Sigmoid colon (tissue), 7 donors: ENCODE data around the gene JMJD4. TPM values are rescaled to one million over a fixed set of nuclear protein-coding genes. Genes with fewer than 3 reads are reported as not detected.

Source experiments
- DNase-seq: peaks from one replicate; pipeline ENCODE4 v3.0.0-alpha.2; 2019
- H3K27ac ChIP-seq, 4 donors: fragments of 200-600 bp; sonication (generic); one replicate each; pipeline ENCODE4 v1.5.1; 2016 to 2019; ENCODE audit warnings: mild to moderate bottlenecking in 1 of 4
- H3K27me3 ChIP-seq, 3 donors: fragments of 200-600 bp; sonication (generic); one replicate each; pipeline ENCODE4 v1.5.1; 2019; ENCODE audit warnings: mild to moderate bottlenecking in 1 of 3
- H3K36me3 ChIP-seq, 4 donors: fragments of 200-600 bp; sonication (generic); one replicate each; pipeline ENCODE4 v1.5.1; 2016 to 2019
- H3K4me1 ChIP-seq, 4 donors: fragments of 200-600 bp; sonication (generic); one replicate each; pipeline ENCODE4 v1.5.1; 2017 to 2019
- H3K4me3 ChIP-seq, 4 donors: fragments of 200-600 bp; sonication (generic); one replicate each; pipeline ENCODE4 v1.5.1; 2017 to 2019; ENCODE audit warnings: mild to moderate bottlenecking in 2 of 4, moderate library complexity in 1 of 4
- H3K9me3 ChIP-seq, 4 donors: fragments of 200-600 bp in 3 of 4; sonication (generic) in 3 of 4; one replicate each; pipeline versions ENCODE4 v1.5.1 to v1.6.1; 2013 to 2019
- CTCF ChIP-seq, 4 experiments: fragments of 450-650 bp in 3 of 4; fragments of 200-600 bp in 1 of 4; IDR thresholded peaks; one replicate each; pipeline ENCODE4 v1.5.1; 2016 to 2019; ENCODE audit warnings: antibody characterized with exemption in 4 of 4, mild to moderate bottlenecking in 3 of 4, moderate library complexity in 2 of 4
- EP300 ChIP-seq, 4 donors: sonication (generic); formaldehyde crosslinking; IDR thresholded peaks; one replicate each; pipeline ENCODE4 v1.6.1; 2017; ENCODE audit warnings: antibody characterized with exemption in 4 of 4
- POLR2A ChIP-seq, 2 donors: fragments of 450-650 bp; IDR thresholded peaks; one replicate each; pipeline ENCODE4 v1.6.1; 2016; ENCODE audit warnings: antibody characterized with exemption in 2 of 2, mild to moderate bottlenecking in 2 of 2, moderate library complexity in 2 of 2
- POLR2AphosphoS5 ChIP-seq, 4 donors: sonication (generic); formaldehyde crosslinking; IDR thresholded peaks; one replicate each; pipeline ENCODE4 v1.6.1; 2017; ENCODE audit warnings: antibody characterized with exemption in 4 of 4
- WGBS, 2 donors: extraction: QIAGEN DNeasy Blood & Tissue Kit; methylation state at CpG; one replicate each; pipeline ENCODE4 v1.1.7; 2013; 5-methylcytosine and 5-hydroxymethylcytosine counted together
- intact Hi-C: fragments of 100-400 bp; cut with DNase I; formaldehyde crosslinking; loops from one replicate; pipeline ENCODE4 v1.15.1; 2023
- polyA plus RNA-seq, 3 donors: library from polyadenylated mRNA; stranded (reverse); fragments of 200-250 nt; gene quantifications; one replicate each; pipeline ENCODE4 v1.2.3, GENCODE V29; 2013
- total RNA-seq, 4 donors: library from RNA; depleted of rRNA; stranded (reverse); fragments of >200 nt; gene quantifications; one replicate each; pipeline ENCODE4 v1.1.0, GENCODE V29; 2016
- donor health status: healthy with polysubstance abuse.
- donor health status: Bipolar disorder and iron deficiency.
- donor health status: healthy.

JMJD4 gene
- total RNA-seq (10 to 100 TPM; 13.8 to 20.5 (median 14.8) TPM), polyA plus RNA-seq (10 to 100 TPM in 1 of 3 donors, 1 to 10 TPM in 2; 7.8 to 13.5 (median 8.8) TPM)

- H3K4me1 ChIP-seq, result peaks cover 0 to 44% (median 38%) of the 10 kb centered on the region in 4 donors
Observed at GRCh38 chr1:227734856-227735538, at the start of gene JMJD4, which contains the start of gene SNAP47. TSS of gene JMJD4 (minus strand) at chr1:227735302. CDS start at chr1:227735273, 29 bp downstream. TSS of gene SNAP47 (plus strand) at chr1:227735435. CDS start at chr1:227747737, 12,302 bp downstream.

GRCh38 chr1:227782226-227782625, 47.1 kb upstream of the JMJD4 start:
- 94 to 96% methylated on average over 4 of the region's 4 CpGs for WGBS, 2 donors
- intact Hi-C loops, result no loop called here
- Histone ChIP-seq H3K27me3 (no peaks in the 10 kb centered on the region), H3K4me1 (peaks cover 0 to 24% (median 17%) of the 10 kb centered on the region in 4 donors), H3K4me3 (no peak overlapping the region), H3K9me3 (no peaks in the 10 kb centered on the region), H3K27ac (no peak overlapping the region), H3K36me3 (peaks cover 0 to 17% (median 5%) of the 10 kb centered on the region in 4 donors)
- no peak for DNase-seq
- TF ChIP-seq POLR2AphosphoS5 (IDR thresholded peaks at IDR 0.05) (no peak), EP300 (IDR thresholded peaks at IDR 0.05) (no peak), POLR2A (IDR thresholded peaks at IDR 0.05) (no peak), CTCF (IDR thresholded peaks at IDR 0.05) (no peak)

More at GRCh38 chr1:227734856-227735538, at the start of gene JMJD4, which contains the start of gene SNAP47:
- intact Hi-C loops, result loop anchor here (5.0 kb wide), 1 partner anchor 347 kb away; the partner anchor contains the start of gene ARF1
- H3K27ac ChIP-seq, result peak within 1 kb of the TSS; percentile 84 to 89 (median 88)
- H3K27me3 ChIP-seq, result no peaks in the 10 kb centered on the region
- peak; percentile 96 for DNase-seq
- H3K36me3 ChIP-seq, result peaks cover 8 to 19% (median 15%) of the 10 kb centered on the region in 4 donors
- H3K9me3 ChIP-seq, result no peaks in the 10 kb centered on the region
- 0% methylated on average over 83 of the region's 83 CpGs for WGBS, 2 donors
- TF ChIP-seq EP300 (IDR thresholded peaks at IDR 0.05) (no peak), POLR2AphosphoS5 (IDR thresholded peaks at IDR 0.05) (peak; percentile 86 to 97 (median 94)), POLR2A (IDR thresholded peaks at IDR 0.05) (peak; percentile 63 to 83)
- H3K4me3 ChIP-seq, result peak within 1 kb of the TSS; percentile 72 to 97 (median 81)

GRCh38 chr1:227781314-227781930, 46.3 kb upstream of the JMJD4 start:
- Histone ChIP-seq H3K4me3 (no peak overlapping the region), H3K9me3 (no peaks in the 10 kb centered on the region), H3K4me1 (peaks cover 0 to 20% (median 11%) of the 10 kb centered on the region in 4 donors), H3K36me3 (peaks cover 0 to 17% (median 5%) of the 10 kb centered on the region in 4 donors), H3K27ac (no peak overlapping the region), H3K27me3 (no peaks in the 10 kb centered on the region)
- WGBS, 2 donors, result 95 to 96% methylated on average over 15 of the region's 15 CpGs
- TF ChIP-seq EP300 (IDR thresholded peaks at IDR 0.05), result no peak
- peak; percentile 49 for DNase-seq
- intact Hi-C loops, result no loop called here

- Histone ChIP-seq H3K4me1 (peaks cover 0 to 26% (median 17%) of the 10 kb centered on the region in 4 donors), H3K4me3 (no peak overlapping the region), H3K27ac (no peak overlapping the region), H3K9me3 (no peaks in the 10 kb centered on the region), H3K27me3 (no peaks in the 10 kb centered on the region), H3K36me3 (peaks cover 0 to 17% (median 5%) of the 10 kb centered on the region in 4 donors)
- intact Hi-C loops, result no loop called here
- WGBS, 2 donors, result 89 to 90% methylated on average over 23 of the region's 23 CpGs
- no peak for TF ChIP-seq EP300 (IDR thresholded peaks at IDR 0.05)
- TF ChIP-seq CTCF (IDR thresholded peaks at IDR 0.05), result no peak
- TF ChIP-seq POLR2AphosphoS5 (IDR thresholded peaks at IDR 0.05), result no peak
- no peak for TF ChIP-seq POLR2A (IDR thresholded peaks at IDR 0.05)
- DNase-seq, result peak; percentile 54
Observed at GRCh38 chr1:227780101-227781044, 45.3 kb upstream of the JMJD4 start.

GRCh38 chr1:227779685-227780084, 44.6 kb upstream of the JMJD4 start:
- TF ChIP-seq EP300 (IDR thresholded peaks at IDR 0.05) (no peak), POLR2A (IDR thresholded peaks at IDR 0.05) (no peak), POLR2AphosphoS5 (IDR thresholded peaks at IDR 0.05) (no peak), CTCF (IDR thresholded peaks at IDR 0.05) (no peak)

More at GRCh38 chr1:227779685-227780084, 44.6 kb upstream of the JMJD4 start:
- Histone ChIP-seq H3K4me1 (peaks cover 0 to 32% (median 24%) of the 10 kb centered on the region in 4 donors), H3K27ac (no peak overlapping the region), H3K27me3 (no peaks in the 10 kb centered on the region), H3K9me3 (no peaks in the 10 kb centered on the region), H3K4me3 (no peak overlapping the region), H3K36me3 (peaks cover 0 to 17% (median 5%) of the 10 kb centered on the region in 4 donors)
- intact Hi-C loops, result no loop called here
- 95 to 96% methylated on average over 7 of the region's 7 CpGs for WGBS, 2 donors
- peak; percentile 49 for DNase-seq
